K562 (cell line): ENCODE results near the gene VAC14. TPM values are rescaled to one million over a fixed set of nuclear protein-coding genes. Genes with fewer than 3 reads are reported as not detected.

ENCODE experiments used
- E2F5 ChIP-seq: sonication (generic); formaldehyde crosslinking; IDR thresholded peaks from 2 replicates; pipeline ENCODE4 v1.8.0; 2022; ENCODE audit warnings: mild to moderate bottlenecking, missing genetic modification reagents
- ERF ChIP-seq: fragments of 450-650 bp; formaldehyde crosslinking; IDR thresholded peaks from 2 replicates; pipeline ENCODE4 v1.4.0; 2020; ENCODE audit warnings: mild to moderate bottlenecking, mixed read lengths
- HEY1 ChIP-seq: fragments of 250-450 bp; sonication (Bioruptor Pico); IDR thresholded peaks from 2 replicates; pipeline ENCODE4 v1.5.0; 2020; ENCODE audit warnings: mild to moderate bottlenecking, moderate library complexity, borderline replicate concordance
- NFE2 ChIP-seq: IDR thresholded peaks from 2 replicates; pipeline ENCODE4 v1.6.1; 2014; ENCODE audit warnings: antibody characterized with exemption, low read depth
- NR3C1 ChIP-seq: sonication (generic); formaldehyde crosslinking; IDR thresholded peaks from 2 replicates; pipeline ENCODE4 v1.8.1; 2022; ENCODE audit warnings: missing genetic modification reagents
- PRMT5 ChIP-seq: sonication (generic); formaldehyde crosslinking; IDR thresholded peaks from 2 replicates; pipeline ENCODE4 v1.5.0; 2020; ENCODE audit warnings: missing genetic modification reagents
- SMAD3 ChIP-seq: fragments of 450-650 bp; formaldehyde crosslinking; conservative IDR thresholded peaks from 2 replicates; pipeline ENCODE4 v1.4.0; 2020; ENCODE audit warnings: mild to moderate bottlenecking
- SNRNP70 ChIP-seq: fragments of 200-400 bp; formaldehyde crosslinking; optimal IDR thresholded peaks from 2 replicates; pipeline ENCODE3; 2017; ENCODE audit warnings: low read depth, low read length
- ZBTB40 ChIP-seq, 2 experiments: fragments of 450-650 bp in 1 of 2; sonication (generic) in 1 of 2; formaldehyde crosslinking in 1 of 2; IDR thresholded peaks; 2 replicates each; pipeline versions ENCODE4 v1.7.1 to v1.9.0; 2016 to 2022; ENCODE audit warnings: inconsistent platforms in 1 of 2, mild to moderate bottlenecking in 1 of 2, missing genetic modification reagents in 1 of 2
- ZNF384 ChIP-seq: IDR thresholded peaks from 2 replicates; pipeline ENCODE4 v1.6.1; 2012; ENCODE audit warnings: low read depth, low read length, improper control_type of control experiment
- ZNF766 ChIP-seq: fragments of 200-800 bp; sonication (Bioruptor generic); conservative IDR thresholded peaks from 2 replicates; pipeline ENCODE4 v1.6.1; 2016; ENCODE audit warnings: missing genetic modification characterization, missing compliant biosample characterization
- ZNF778 ChIP-seq: fragments of 450-650 bp; formaldehyde crosslinking; IDR thresholded peaks from 2 replicates; pipeline ENCODE4 v1.4.0; 2020; ENCODE audit warnings: mild to moderate bottlenecking, moderate library complexity
- ZNF79 ChIP-seq: fragments of 250-450 bp; sonication (Bioruptor Pico); IDR thresholded peaks from 2 replicates; pipeline ENCODE4 v1.4.0; 2020; ENCODE audit warnings: low read depth, mild to moderate bottlenecking, moderate library complexity
- ZSCAN29 ChIP-seq: fragments of 450-650 bp; IDR thresholded peaks from 2 replicates; pipeline ENCODE4 v1.6.1; 2017
- polyA plus RNA-seq, 8 experiments: library from polyadenylated mRNA; depleted of rRNA in 4 of 8; stranded (reverse) in 5 of 8; unstranded in 3 of 8; fragments of >200 nt; fragmentation: Nextera tagmentation in 2 of 8; fragmentation: Illumina TruSeq in 1 of 8; extraction: Ambion mirVana in 2 of 8; extraction: Trizol in 1 of 8; gene quantifications; 2 replicates each; pipeline versions ENCODE4 v1.2.1 to v1.2.3, GENCODE V29; 2011 to 2014; ENCODE audit warnings: inconsistent platforms in 1 of 8, missing spikeins in 1 of 8
- total RNA-seq, 7 experiments: library from RNA; depleted of rRNA in 6 of 7; stranded (reverse); fragments of >200 nt in 6 of 7; fragmentation: Illumina TruSeq in 2 of 7; extraction: Trizol in 2 of 7; gene quantifications; 2 replicates each; pipeline versions ENCODE4 v1.2.1 to v1.2.3, GENCODE V29; 2011 to 2021; ENCODE audit warnings: low replicate concordance in 1 of 7

VAC14 gene
- total and polyA plus RNA-seq, 9 of the 15 experiments (the other 6 are each of a cell fraction or from before 2014, with no cell fraction given) = 1.3 to 41.6 (median 26.6) TPM

GRCh38 chr16:70653809-70654771 is 146.9 kb downstream of the VAC14 start (continued):
- TF ChIP-seq ZBTB40 (IDR thresholded peaks at IDR 0.05) (0 out of 2 replicates have a peak, but pooled peaks have one; percentile 20), ZBTB40 (CRISPR knock-in tag; IDR thresholded peaks at IDR 0.05) (no peak), ZNF384 (peak; percentile 84), HEY1 (CRISPR knock-in tag) (no peak), ERF (CRISPR knock-in tag) (no peak), E2F5 (CRISPR knock-in tag) (no peak), ZNF778 (CRISPR knock-in tag) (no peak), PRMT5 (CRISPR knock-in tag) (no peak), ZSCAN29 (no peak), NFE2 (no peak), ZNF79 (CRISPR knock-in tag) (no peak), ZNF766 (CRISPR knock-in tag) (no peak), SNRNP70 (no peak), NR3C1 (no peak), SMAD3 (CRISPR knock-in tag) (no peak)
